K562 (cell line): ENCODE data around the gene OR2T11. TPM values are rescaled to one million over a fixed set of nuclear protein-coding genes. Genes with fewer than 3 reads are reported as not detected.
"Not testable (repeated sequence)": the region's sequence is repeated elsewhere in the genome, so short reads cannot be mapped to it uniquely, and the experiment has no call there.

Source experiments
- ATAC-seq: fragments of 200-7000 bp; cut with Tn5 transposase; 3 replicates; pipeline ENCODE4 v1.9.1; 2020; ENCODE audit warnings: moderate library complexity
- BruUV-seq: library from RNA; stranded (reverse); fragments of 400-500 nt; replicated peaks from 2 replicates; lab custom pipeline; 2021; lab: Mats Ljungman, UMichigan
- CTCF ChIA-PET: fragments of 300-600 bp; formaldehyde crosslinking; extraction: SDS; loops from one replicate; lab custom pipeline; 2021; ENCODE audit warnings: low intra/inter-chr PET ratio; lab: Yijun Ruan, JAX
- POLR2A ChIA-PET: fragments of 300-600, 350-650 bp; sonication (Branson Sonifier 250); formaldehyde crosslinking; extraction: SDS; loops from one replicate; lab custom pipeline; 2021; ENCODE audit warnings: antibody characterized with exemption, inconsistent platforms; lab: Yijun Ruan, JAX
- DNase-seq, 4 experiments: peaks; one replicate each; pipeline versions ENCODE4 v3.0.0 to v3.0.0-alpha.2; 2011 to 2018; ENCODE audit warnings: low spot score in 3 of 4, mixed read lengths in 3 of 4; ENCODE audit errors: extremely low read depth in 1 of 4
- FAIRE-seq: peaks from 2 replicates; lab custom pipeline; 2011; peaks lifted over from hg19 to GRCh38; lab: Jason Lieb, UNC
- H2AFZ ChIP-seq: 2 replicates; pipeline ENCODE4 v1.6.0; 2011; ENCODE audit warnings: low read depth, low read length, control low read depth, inconsistent platforms
- H3K27ac ChIP-seq: fragments of 200-600 bp; 3 replicates; pipeline ENCODE4 v1.8.0; 2011; ENCODE audit warnings: low read depth, mild to moderate bottlenecking, control low read depth, inconsistent platforms, low read length, moderate library complexity, mixed read lengths; ENCODE audit errors: extremely low read depth
- H3K27me3 ChIP-seq, 2 experiments: fragments of 300-600 bp in 1 of 2; 2 replicates in 1 of 2; 3 replicates in 1 of 2; pipeline versions ENCODE4 v1.6.0 to v1.8.0; 2011; ENCODE audit warnings: inconsistent platforms in 2 of 2, low read length in 2 of 2, mild to moderate bottlenecking in 1 of 2, mixed read lengths in 1 of 2, moderate library complexity in 1 of 2; ENCODE audit not compliant: control insufficient read depth in 2 of 2, insufficient read depth in 2 of 2
- H3K36me3 ChIP-seq: fragments of 300-600 bp; 3 replicates; pipeline ENCODE4 v1.8.0; 2011; ENCODE audit warnings: mild to moderate bottlenecking, low read length, inconsistent platforms; ENCODE audit not compliant: control insufficient read depth, insufficient read depth
- H3K4me1 ChIP-seq, 2 experiments: fragments of 200-600 bp in 1 of 2; replicated peaks in 1 of 2; 2 replicates in 1 of 2; 3 replicates in 1 of 2; pipeline versions ENCODE4 v1.5.1 to v1.8.0; 2011; ENCODE audit warnings: inconsistent platforms in 2 of 2, low read length in 2 of 2, mild to moderate bottlenecking in 1 of 2, mixed read lengths in 1 of 2, moderate library complexity in 1 of 2; ENCODE audit not compliant: control insufficient read depth in 2 of 2, insufficient read depth in 2 of 2
- H3K4me2 ChIP-seq: 2 replicates; pipeline ENCODE4 v1.6.1; 2011; ENCODE audit warnings: low read length, control low read depth, inconsistent platforms, mixed read lengths; ENCODE audit not compliant: insufficient read depth
- H3K4me3 ChIP-seq: fragments of 200-600 bp; sonication (generic), shearing (Covaris generic); 2 replicates; pipeline ENCODE4 v1.5.1; 2016; ENCODE audit warnings: control low read depth, inconsistent platforms
- H3K79me2 ChIP-seq: fragments of 200-600 bp; 3 replicates; pipeline ENCODE4 v1.8.0; 2011; ENCODE audit warnings: low read length, inconsistent platforms; ENCODE audit not compliant: control insufficient read depth, insufficient read depth
- H3K9ac ChIP-seq, 2 experiments: 2 replicates each; pipeline versions ENCODE4 v1.6.0 to v1.6.1; 2011; ENCODE audit warnings: low read depth in 2 of 2, low read length in 2 of 2, control low read depth in 1 of 2, inconsistent platforms in 1 of 2, mild to moderate bottlenecking in 1 of 2, mixed read lengths in 1 of 2; ENCODE audit not compliant: insufficient read depth in 1 of 2
- H3K9me1 ChIP-seq: one replicate; pipeline ENCODE4 v1.6.0; 2011; ENCODE audit warnings: inconsistent platforms, mild to moderate bottlenecking, low read length, moderate library complexity; ENCODE audit not compliant: control insufficient read depth, insufficient read depth
- H3K9me3 ChIP-seq: replicated peaks from 2 replicates; pipeline ENCODE4 v1.5.1; 2011; ENCODE audit warnings: low read depth, low read length, inconsistent platforms; ENCODE audit not compliant: control insufficient read depth, insufficient read depth
- H4K20me1 ChIP-seq: replicated peaks from 2 replicates; pipeline ENCODE4 v1.6.1; 2011; ENCODE audit warnings: low read length, inconsistent platforms, mixed read lengths; ENCODE audit not compliant: control insufficient read depth, insufficient read depth
- WGBS: fragments of 100-300 bp; shearing (Covaris generic); methylation state at CpG from one replicate; pipeline ENCODE4 v1.1.6; 2016; ENCODE audit warnings: low coverage, mixed read lengths; ENCODE audit not compliant: insufficient coverage; ENCODE audit errors: missing lambda C conversion rate; 5-methylcytosine and 5-hydroxymethylcytosine counted together
- in situ Hi-C: fragments of 300-500 bp; cut with MboI; formaldehyde crosslinking; loops from 4 replicates; pipeline ENCODE4 v1.15.0; 2018; ENCODE audit warnings: inconsistent platforms, mixed read lengths
- intact Hi-C: fragments of 100-400 bp; cut with micrococcal nuclease; formaldehyde crosslinking; loops from 2 replicates; pipeline ENCODE4 v1.14.2; 2022
- polyA plus RNA-seq, 8 experiments: library from polyadenylated mRNA; depleted of rRNA in 4 of 8; stranded (reverse) in 5 of 8; unstranded in 3 of 8; fragments of >200 nt; fragmentation: Nextera tagmentation in 2 of 8; fragmentation: Illumina TruSeq in 1 of 8; extraction: Ambion mirVana in 2 of 8; extraction: Trizol in 1 of 8; gene quantifications; 2 replicates each; pipeline versions ENCODE4 v1.2.1 to v1.2.3, GENCODE V29; 2011 to 2014; ENCODE audit warnings: inconsistent platforms in 1 of 8, missing spikeins in 1 of 8
- total RNA-seq, 7 experiments: library from RNA; depleted of rRNA in 6 of 7; stranded (reverse); fragments of >200 nt in 6 of 7; fragmentation: Illumina TruSeq in 2 of 7; extraction: Trizol in 2 of 7; gene quantifications; 2 replicates each; pipeline versions ENCODE4 v1.2.1 to v1.2.3, GENCODE V29; 2011 to 2021; ENCODE audit warnings: low replicate concordance in 1 of 7

The OR2T11 gene
- total and polyA plus RNA-seq, 9 of the 15 experiments (the other 6 are each of a cell fraction or from before 2014, with no cell fraction given) = not detected

- H3K36me3 ChIP-seq, H3K9ac ChIP-seq, H3K4me3 ChIP-seq, intact Hi-C loops, CTCF ChIA-PET, H3K27ac ChIP-seq, H4K20me1 ChIP-seq, FAIRE-seq, BruUV-seq, H3K9me3 ChIP-seq, H3K79me2 ChIP-seq, H3K4me2 ChIP-seq, DNase-seq, H2AFZ ChIP-seq, in situ Hi-C loops, H3K9me1 ChIP-seq, H3K27me3 ChIP-seq, H3K4me1 ChIP-seq, POLR2A ChIA-PET, ATAC-seq: not testable (repeated sequence)
- WGBS = 0% methylated on average over 2 of the region's 5 CpGs
Measured at GRCh38 chr1:248641583-248641982, 6.7 kb upstream of the OR2T11 start.

GRCh38 chr1:248640906-248641305, 6.0 kb upstream of the OR2T11 start:
- H3K36me3 ChIP-seq, CTCF ChIA-PET, H2AFZ ChIP-seq, H3K9me3 ChIP-seq, ATAC-seq, H3K4me1 ChIP-seq, H4K20me1 ChIP-seq, H3K27ac ChIP-seq, H3K9me1 ChIP-seq, H3K4me2 ChIP-seq, H3K9ac ChIP-seq, in situ Hi-C loops, DNase-seq, BruUV-seq, H3K79me2 ChIP-seq, H3K27me3 ChIP-seq, POLR2A ChIA-PET, intact Hi-C loops, FAIRE-seq, H3K4me3 ChIP-seq: not testable (repeated sequence)
- WGBS = no CpG with 5 or more reads among the region's 3 CpGs

GRCh38 chr1:248639652-248640051, 4.8 kb upstream of the OR2T11 start:
- H4K20me1 ChIP-seq, POLR2A ChIA-PET, H3K9me1 ChIP-seq, H3K79me2 ChIP-seq, H3K36me3 ChIP-seq, DNase-seq, H3K4me3 ChIP-seq, H3K4me2 ChIP-seq, H2AFZ ChIP-seq, CTCF ChIA-PET, H3K27ac ChIP-seq, intact Hi-C loops, H3K9ac ChIP-seq, FAIRE-seq, H3K27me3 ChIP-seq, ATAC-seq, H3K4me1 ChIP-seq, BruUV-seq, in situ Hi-C loops, H3K9me3 ChIP-seq: not testable (repeated sequence)
- no CpG with 5 or more reads among the region's 5 CpGs for WGBS

- H3K27ac ChIP-seq, BruUV-seq, in situ Hi-C loops, H3K9ac ChIP-seq, H3K4me1 ChIP-seq, CTCF ChIA-PET, FAIRE-seq, H3K4me2 ChIP-seq, intact Hi-C loops, H2AFZ ChIP-seq, H3K4me3 ChIP-seq, POLR2A ChIA-PET, H3K9me1 ChIP-seq, H4K20me1 ChIP-seq, H3K27me3 ChIP-seq, H3K9me3 ChIP-seq, H3K36me3 ChIP-seq, DNase-seq, H3K79me2 ChIP-seq, ATAC-seq: not testable (repeated sequence)
- whole genome bisulfite sequencing = 0% methylated on average over 1 of the region's 5 CpGs
Measured at GRCh38 chr1:248636612-248637011, 1.7 kb upstream of the OR2T11 start.
